KMS-11 (cell line): ENCODE results near the gene NDRG4.

ENCODE experiments used
- H2AFZ ChIP-seq: fragments of 200-600 bp; sonication (generic); 2 replicates; pipeline ENCODE4 v1.6.1; 2016; ENCODE audit warnings: antibody characterized with exemption, mixed run types, low read depth
- H3K27ac ChIP-seq: fragments of 200-600 bp; sonication (generic); 2 replicates; pipeline ENCODE4 v1.6.1; 2016; ENCODE audit warnings: mild to moderate bottlenecking, mixed run types
- H3K27me3 ChIP-seq: fragments of 200-600 bp; sonication (generic); 2 replicates; pipeline ENCODE4 v1.6.1; 2017; ENCODE audit warnings: mild to moderate bottlenecking, low read depth, mixed run types, moderate library complexity; ENCODE audit not compliant: insufficient read depth
- H3K36me3 ChIP-seq: fragments of 200-600 bp; sonication (generic); 2 replicates; pipeline ENCODE4 v1.6.1; 2017; ENCODE audit warnings: mild to moderate bottlenecking, mixed run types; ENCODE audit not compliant: insufficient read depth
- H3K4me1 ChIP-seq: fragments of 200-600 bp; sonication (generic); 2 replicates; pipeline ENCODE4 v1.6.1; 2016; ENCODE audit warnings: mild to moderate bottlenecking, low read depth, mixed run types; ENCODE audit not compliant: poor library complexity, severe bottlenecking
- H3K4me2 ChIP-seq: fragments of 200-600 bp; sonication (generic); 2 replicates; pipeline ENCODE4 v1.7.0; 2016; ENCODE audit warnings: mild to moderate bottlenecking, mixed run types
- H3K4me3 ChIP-seq: fragments of 200-600 bp; sonication (generic); IDR thresholded peaks from 2 replicates; pipeline ENCODE4 v1.6.1; 2017; ENCODE audit warnings: low read depth, low read length, mixed read lengths; ENCODE audit not compliant: insufficient read depth
- H3K79me2 ChIP-seq: fragments of 200-600 bp; sonication (generic); 2 replicates; pipeline ENCODE4 v1.6.1; 2016; ENCODE audit warnings: low read depth, mixed run types; ENCODE audit not compliant: insufficient read depth
- H3K9ac ChIP-seq: fragments of 200-600 bp; sonication (generic); 2 replicates; pipeline ENCODE4 v1.6.1; 2016; ENCODE audit warnings: mild to moderate bottlenecking, mixed run types
- H4K20me1 ChIP-seq: fragments of 200-600 bp; sonication (generic); 2 replicates; pipeline ENCODE4 v1.6.1; 2016; ENCODE audit warnings: mild to moderate bottlenecking, mixed run types; ENCODE audit not compliant: insufficient read depth
- CTCF ChIP-seq: fragments of 200-600 bp; sonication (generic); conservative IDR thresholded peaks from 2 replicates; pipeline ENCODE4 v1.6.1; 2017; ENCODE audit warnings: low read depth, mild to moderate bottlenecking, antibody characterized with exemption, low read length, moderate library complexity, mixed read lengths

Gene NDRG4

DNA sequence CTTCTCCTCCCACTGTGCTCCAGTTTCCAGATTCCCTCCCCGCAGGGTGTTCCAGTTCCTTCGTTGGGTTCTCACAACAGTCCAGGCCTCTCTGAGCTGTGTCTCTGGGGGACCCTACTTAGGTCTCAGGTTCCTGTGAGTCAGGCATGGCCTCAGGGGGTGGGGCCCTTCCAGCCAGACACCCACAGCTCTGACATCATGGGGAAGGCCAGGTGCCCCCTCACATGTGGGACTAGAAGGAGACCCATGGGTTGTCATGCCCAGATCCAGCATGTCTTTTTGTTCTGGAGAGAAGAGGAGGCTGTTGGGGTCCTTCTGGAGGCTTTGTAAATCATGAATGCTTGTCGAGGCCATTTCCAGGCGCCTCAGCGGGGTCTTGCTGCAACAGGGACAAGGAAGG is 32.0 kb upstream of the NDRG4 start:
- TF ChIP-seq CTCF: no peak
- Histone ChIP-seq H3K4me3 (no peak overlapping the region), H3K4me2 (no peak overlapping the region), H3K27ac (no peak overlapping the region), H3K4me1 (no peaks in the 10 kb centered on the region), H3K27me3 (peaks cover 8% of the 10 kb centered on the region; the same call in 1 of the 2 replicates), H2AFZ (no peak overlapping the region), H3K9ac (no peak overlapping the region), H3K36me3 (no peaks in the 10 kb centered on the region), H4K20me1 (no peaks in the 10 kb centered on the region), H3K79me2 (no peaks in the 10 kb centered on the region)

GRCh38 chr16:58471209-58471975 is 28.6 kb upstream of the NDRG4 start:
- no peak overlapping the region for H3K27ac ChIP-seq
- no peak overlapping the region for H3K4me3 ChIP-seq
- no peak overlapping the region for H3K9ac ChIP-seq
- no peak for TF ChIP-seq CTCF
- H3K27me3 ChIP-seq: no peaks in the 10 kb centered on the region
- H3K36me3 ChIP-seq: no peaks in the 10 kb centered on the region
- no peak overlapping the region for H3K4me2 ChIP-seq
- H3K4me1 ChIP-seq: no peaks in the 10 kb centered on the region
- no peaks in the 10 kb centered on the region for H3K79me2 ChIP-seq
- no peak overlapping the region for H2AFZ ChIP-seq
- H4K20me1 ChIP-seq: no peaks in the 10 kb centered on the region

DNA sequence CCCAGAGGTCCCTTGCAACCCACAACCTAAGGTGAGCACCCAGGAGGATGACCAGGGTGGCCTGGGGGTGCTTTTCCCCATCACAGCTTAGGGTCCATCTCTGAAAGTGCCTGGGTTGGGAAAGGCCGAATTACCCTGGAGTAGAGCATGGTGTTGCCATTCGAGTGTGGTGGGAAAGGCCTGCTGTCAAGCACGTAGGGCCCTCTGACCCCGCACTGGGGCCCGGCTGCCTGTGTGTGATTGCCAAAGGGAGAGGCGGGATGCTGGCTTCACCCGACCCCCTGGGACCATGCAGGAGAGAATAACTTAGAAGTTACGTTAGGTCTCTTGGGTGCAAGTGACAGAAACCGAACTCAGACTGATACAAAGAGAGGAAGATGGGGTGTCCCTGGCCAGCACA is 27.7 kb upstream of the NDRG4 start:
- H3K36me3 ChIP-seq: no peaks in the 10 kb centered on the region
- no peak for TF ChIP-seq CTCF
- no peaks in the 10 kb centered on the region for H3K27me3 ChIP-seq
- no peaks in the 10 kb centered on the region for H4K20me1 ChIP-seq
- H3K4me1 ChIP-seq: no peaks in the 10 kb centered on the region
- no peaks in the 10 kb centered on the region for H3K79me2 ChIP-seq
- H3K4me2 ChIP-seq: no peak overlapping the region
- no peak overlapping the region for H3K27ac ChIP-seq
- H3K4me3 ChIP-seq: no peak overlapping the region
- no peak overlapping the region for H2AFZ ChIP-seq
- no peak overlapping the region for H3K9ac ChIP-seq

DNA sequence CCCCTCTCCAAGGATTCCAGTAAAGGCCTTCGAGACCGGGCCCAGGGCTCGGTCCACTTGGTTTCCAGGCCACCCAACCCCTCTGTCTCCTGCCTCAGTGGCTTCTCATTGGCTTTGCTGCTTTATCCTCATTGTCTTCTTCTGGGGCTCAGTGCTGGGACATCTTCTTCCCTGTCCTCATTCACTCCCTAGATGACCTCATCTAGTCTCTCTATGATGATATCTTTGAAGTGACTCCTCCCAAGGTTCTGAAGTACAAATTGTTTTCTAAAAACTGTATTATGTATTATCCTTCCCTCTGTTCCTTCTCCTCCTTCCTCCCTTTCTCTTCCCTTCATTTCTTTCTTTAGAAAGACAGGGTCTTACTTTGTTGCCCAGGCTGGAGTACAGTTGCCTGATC is 27.1 kb upstream of the NDRG4 start:
- Histone ChIP-seq H3K4me3 (no peak overlapping the region), H3K27me3 (no peaks in the 10 kb centered on the region), H2AFZ (no peak overlapping the region), H3K79me2 (no peaks in the 10 kb centered on the region), H3K4me1 (no peaks in the 10 kb centered on the region), H4K20me1 (no peaks in the 10 kb centered on the region), H3K9ac (no peak overlapping the region), H3K36me3 (no peaks in the 10 kb centered on the region), H3K27ac (no peak overlapping the region), H3K4me2 (no peak overlapping the region)
- no peak for TF ChIP-seq CTCF
